Neural cell (in vitro differentiated cells): ENCODE results near the gene MAGEA8. TPM values are rescaled to one million over a fixed set of nuclear protein-coding genes. Genes with fewer than 3 reads are reported as not detected.

ENCODE experiments used
- H2AFZ ChIP-seq: fragments of 200-600, 300-800 bp; sonication (generic), shearing (Covaris generic); 2 replicates; pipeline ENCODE4 v1.6.0; 2014; ENCODE audit warnings: low read depth, mild to moderate bottlenecking, antibody characterized with exemption, low read length, moderate library complexity
- H3F3A ChIP-seq: fragments of 200-600 bp; shearing (Covaris generic); 2 replicates; pipeline ENCODE4 v1.6.1; 2016; ENCODE audit warnings: mild to moderate bottlenecking, moderate library complexity, mixed read lengths, antibody characterized with exemption, low read length; ENCODE audit not compliant: insufficient read depth, poor library complexity, severe bottlenecking
- H3K27ac ChIP-seq: fragments of 200-600, 300-800 bp; sonication (generic), shearing (Covaris generic); 2 replicates; pipeline ENCODE4 v1.5.1; 2014; ENCODE audit warnings: mild to moderate bottlenecking, low read length, moderate library complexity
- H3K27me3 ChIP-seq: fragments of 300-800, 200-600 bp; sonication (generic), shearing (Covaris generic); 2 replicates; pipeline ENCODE4 v1.6.0; 2014; ENCODE audit warnings: mild to moderate bottlenecking, low read depth, low read length, moderate library complexity; ENCODE audit not compliant: insufficient read depth
- H3K36me3 ChIP-seq: fragments of 300-800, 200-600 bp; sonication (generic), shearing (Covaris generic); 2 replicates; pipeline ENCODE4 v1.5.1; 2014; ENCODE audit warnings: mild to moderate bottlenecking, antibody characterized with exemption, low read length, moderate library complexity; ENCODE audit not compliant: insufficient read depth
- H3K4me2 ChIP-seq: fragments of 300-800, 200-600 bp; sonication (generic), shearing (Covaris generic); 2 replicates; pipeline ENCODE4 v1.6.0; 2014; ENCODE audit warnings: mild to moderate bottlenecking, low read length
- H3K4me3 ChIP-seq: fragments of 300-800, 200-600 bp; sonication (generic), shearing (Covaris generic); 2 replicates; pipeline ENCODE4 v1.5.1; 2014; ENCODE audit warnings: mild to moderate bottlenecking, low read length, moderate library complexity
- H3K79me2 ChIP-seq: fragments of 200-600 bp; shearing (Covaris generic); replicated peaks from 2 replicates; pipeline ENCODE4 v1.6.0; 2014; ENCODE audit warnings: mild to moderate bottlenecking, low read length, moderate library complexity; ENCODE audit not compliant: insufficient read depth
- H3K9ac ChIP-seq: fragments of 300-800, 200-600 bp; sonication (generic), shearing (Covaris generic); 2 replicates; pipeline ENCODE4 v1.6.1; 2016; ENCODE audit warnings: mild to moderate bottlenecking, low read length, mixed read lengths
- H3K9me2 ChIP-seq: fragments of 200-600 bp; shearing (Covaris generic); 2 replicates; pipeline ENCODE4 v1.6.1; 2016; ENCODE audit warnings: mild to moderate bottlenecking, low read length, mixed read lengths; ENCODE audit not compliant: insufficient read depth
- H3K9me3 ChIP-seq: fragments of 200-600, 300-800 bp; sonication (generic), shearing (Covaris generic); 2 replicates; pipeline ENCODE4 v1.6.1; 2016; ENCODE audit warnings: mild to moderate bottlenecking, mixed run types, low read length, moderate library complexity, mixed read lengths
- H4K20me1 ChIP-seq: fragments of 200-600 bp; shearing (Covaris generic); 2 replicates; pipeline ENCODE4 v1.6.1; 2016; ENCODE audit warnings: mild to moderate bottlenecking, mixed run types; ENCODE audit not compliant: insufficient read depth
- EP300 ChIP-seq: fragments of 450-650 bp; conservative IDR thresholded peaks from 2 replicates; pipeline ENCODE4 v1.6.1; 2014; ENCODE audit warnings: antibody characterized with exemption, mild to moderate bottlenecking, moderate library complexity; ENCODE audit not compliant: poor library complexity, severe bottlenecking
- EZH2 ChIP-seq: fragments of 200-600, 300-800 bp; shearing (Covaris generic), sonication (generic); IDR thresholded peaks from 2 replicates; pipeline ENCODE4 v1.6.1; 2014; ENCODE audit warnings: antibody characterized with exemption, low read length, borderline replicate concordance, mild to moderate bottlenecking; ENCODE audit not compliant: insufficient read depth, poor library complexity, severe bottlenecking
- MXI1 ChIP-seq: fragments of 450-650 bp; conservative IDR thresholded peaks from 2 replicates; pipeline ENCODE4 v1.6.1; 2014; ENCODE audit warnings: antibody characterized with exemption, mild to moderate bottlenecking; ENCODE audit not compliant: poor library complexity, severe bottlenecking
- POLR2AphosphoS5 ChIP-seq: IDR thresholded peaks from 2 replicates; pipeline ENCODE4 v1.6.1; 2012
- RAD21 ChIP-seq: fragments of 450-650 bp; conservative IDR thresholded peaks from 2 replicates; pipeline ENCODE4 v1.6.1; 2014; ENCODE audit warnings: antibody characterized with exemption, mild to moderate bottlenecking, moderate library complexity
- SMC3 ChIP-seq: fragments of 450-650 bp; conservative IDR thresholded peaks from 2 replicates; pipeline ENCODE4 v1.6.1; 2014; ENCODE audit warnings: antibody characterized with exemption, mild to moderate bottlenecking, moderate library complexity; ENCODE audit not compliant: poor library complexity
- TAF1 ChIP-seq: IDR thresholded peaks from 2 replicates; pipeline ENCODE4 v1.6.1; 2012; ENCODE audit warnings: low read depth
- polyA plus RNA-seq: library from polyadenylated mRNA; depleted of rRNA; stranded (reverse); fragments of >200 nt; gene quantifications from 2 replicates; pipeline ENCODE4 v1.2.3, GENCODE V29; 2014
- TF ChIP-seq, protein P1 (sequence below): IDR thresholded peaks from 2 replicates; pipeline ENCODE4 v1.6.1; 2012; ENCODE audit warnings: borderline replicate concordance
- TF ChIP-seq, protein P2 (sequence below): fragments of 450-650 bp; IDR thresholded peaks from 2 replicates; pipeline ENCODE4 v1.5.1; 2014; ENCODE audit warnings: antibody characterized with exemption, mild to moderate bottlenecking, moderate library complexity; ENCODE audit not compliant: poor library complexity, severe bottlenecking

Gene MAGEA8
- polyA plus RNA-seq, 1 donor from 2014 or later: not detected

GRCh38 chrX:149909324-149910177 lies 28.6 kb downstream of the MAGEA8 start:
- Histone ChIP-seq H3K9ac (no peak overlapping the region), H3K9me3 (no peaks in the 10 kb centered on the region)
- no peak for TF ChIP-seq POLR2AphosphoS5
- TF ChIP-seq, protein P1, sequence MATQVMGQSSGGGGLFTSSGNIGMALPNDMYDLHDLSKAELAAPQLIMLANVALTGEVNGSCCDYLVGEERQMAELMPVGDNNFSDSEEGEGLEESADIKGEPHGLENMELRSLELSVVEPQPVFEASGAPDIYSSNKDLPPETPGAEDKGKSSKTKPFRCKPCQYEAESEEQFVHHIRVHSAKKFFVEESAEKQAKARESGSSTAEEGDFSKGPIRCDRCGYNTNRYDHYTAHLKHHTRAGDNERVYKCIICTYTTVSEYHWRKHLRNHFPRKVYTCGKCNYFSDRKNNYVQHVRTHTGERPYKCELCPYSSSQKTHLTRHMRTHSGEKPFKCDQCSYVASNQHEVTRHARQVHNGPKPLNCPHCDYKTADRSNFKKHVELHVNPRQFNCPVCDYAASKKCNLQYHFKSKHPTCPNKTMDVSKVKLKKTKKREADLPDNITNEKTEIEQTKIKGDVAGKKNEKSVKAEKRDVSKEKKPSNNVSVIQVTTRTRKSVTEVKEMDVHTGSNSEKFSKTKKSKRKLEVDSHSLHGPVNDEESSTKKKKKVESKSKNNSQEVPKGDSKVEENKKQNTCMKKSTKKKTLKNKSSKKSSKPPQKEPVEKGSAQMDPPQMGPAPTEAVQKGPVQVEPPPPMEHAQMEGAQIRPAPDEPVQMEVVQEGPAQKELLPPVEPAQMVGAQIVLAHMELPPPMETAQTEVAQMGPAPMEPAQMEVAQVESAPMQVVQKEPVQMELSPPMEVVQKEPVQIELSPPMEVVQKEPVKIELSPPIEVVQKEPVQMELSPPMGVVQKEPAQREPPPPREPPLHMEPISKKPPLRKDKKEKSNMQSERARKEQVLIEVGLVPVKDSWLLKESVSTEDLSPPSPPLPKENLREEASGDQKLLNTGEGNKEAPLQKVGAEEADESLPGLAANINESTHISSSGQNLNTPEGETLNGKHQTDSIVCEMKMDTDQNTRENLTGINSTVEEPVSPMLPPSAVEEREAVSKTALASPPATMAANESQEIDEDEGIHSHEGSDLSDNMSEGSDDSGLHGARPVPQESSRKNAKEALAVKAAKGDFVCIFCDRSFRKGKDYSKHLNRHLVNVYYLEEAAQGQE: no peak
- no peak for TF ChIP-seq EP300
- TF ChIP-seq MXI1: no peak
- TF ChIP-seq TAF1: no peak
- TF ChIP-seq RAD21: no peak
- TF ChIP-seq EZH2: no peak
- TF ChIP-seq, protein P2, sequence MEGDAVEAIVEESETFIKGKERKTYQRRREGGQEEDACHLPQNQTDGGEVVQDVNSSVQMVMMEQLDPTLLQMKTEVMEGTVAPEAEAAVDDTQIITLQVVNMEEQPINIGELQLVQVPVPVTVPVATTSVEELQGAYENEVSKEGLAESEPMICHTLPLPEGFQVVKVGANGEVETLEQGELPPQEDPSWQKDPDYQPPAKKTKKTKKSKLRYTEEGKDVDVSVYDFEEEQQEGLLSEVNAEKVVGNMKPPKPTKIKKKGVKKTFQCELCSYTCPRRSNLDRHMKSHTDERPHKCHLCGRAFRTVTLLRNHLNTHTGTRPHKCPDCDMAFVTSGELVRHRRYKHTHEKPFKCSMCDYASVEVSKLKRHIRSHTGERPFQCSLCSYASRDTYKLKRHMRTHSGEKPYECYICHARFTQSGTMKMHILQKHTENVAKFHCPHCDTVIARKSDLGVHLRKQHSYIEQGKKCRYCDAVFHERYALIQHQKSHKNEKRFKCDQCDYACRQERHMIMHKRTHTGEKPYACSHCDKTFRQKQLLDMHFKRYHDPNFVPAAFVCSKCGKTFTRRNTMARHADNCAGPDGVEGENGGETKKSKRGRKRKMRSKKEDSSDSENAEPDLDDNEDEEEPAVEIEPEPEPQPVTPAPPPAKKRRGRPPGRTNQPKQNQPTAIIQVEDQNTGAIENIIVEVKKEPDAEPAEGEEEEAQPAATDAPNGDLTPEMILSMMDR: no peak
- TF ChIP-seq SMC3: no peak

DNA sequence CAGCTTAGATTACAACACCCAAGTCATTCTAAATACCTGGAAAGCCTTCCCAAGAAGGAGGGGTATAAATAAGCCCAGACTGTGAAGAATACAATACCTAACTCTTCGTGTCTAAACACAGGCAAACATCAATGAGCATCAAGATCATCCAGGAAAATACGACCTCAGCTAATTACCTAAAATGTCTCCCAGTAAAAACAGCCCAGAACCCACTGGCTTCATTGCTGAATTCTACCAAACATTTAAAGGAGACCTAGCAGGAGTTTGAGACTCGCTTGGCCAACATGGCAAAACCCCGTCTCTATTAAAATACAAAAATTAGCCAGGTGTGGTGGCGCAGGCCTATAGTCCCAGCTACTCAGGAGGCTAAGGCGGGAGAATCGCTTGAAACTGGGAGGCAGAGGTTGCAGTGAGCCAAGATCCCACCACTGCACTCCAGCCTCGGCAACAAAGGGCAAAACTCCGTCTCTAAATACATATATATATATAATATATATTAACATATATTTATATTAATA lies 29.3 kb downstream of the MAGEA8 start:
- no peak for TF ChIP-seq TAF1
- no peak for TF ChIP-seq EZH2
- TF ChIP-seq, protein P2: no peak
- TF ChIP-seq POLR2AphosphoS5: no peak
- TF ChIP-seq EP300: no peak
- TF ChIP-seq RAD21: no peak
- TF ChIP-seq SMC3: no peak
- TF ChIP-seq, protein P1: no peak
- no peak for TF ChIP-seq MXI1
- Histone ChIP-seq H3K4me2 (no peak overlapping the region), H3K9me3 (no peaks in the 10 kb centered on the region), H3K9me2 (no peaks in the 10 kb centered on the region), H4K20me1 (no peaks in the 10 kb centered on the region), H3K36me3 (no peaks in the 10 kb centered on the region), H3F3A (no peaks in the 10 kb centered on the region), H3K27ac (no peak overlapping the region), H3K4me3 (no peak overlapping the region), H3K9ac (no peak overlapping the region), H2AFZ (no peak overlapping the region), H3K79me2 (no peaks in the 10 kb centered on the region), H3K27me3 (no peaks in the 10 kb centered on the region)

More at GRCh38 chrX:149909324-149910177, 28.6 kb downstream of the MAGEA8 start:
- Histone ChIP-seq H3K27ac (no peak overlapping the region), H3F3A (no peaks in the 10 kb centered on the region), H3K79me2 (no peaks in the 10 kb centered on the region), H3K36me3 (no peaks in the 10 kb centered on the region), H3K4me2 (no peak overlapping the region), H4K20me1 (no peaks in the 10 kb centered on the region), H3K9me2 (no peaks in the 10 kb centered on the region), H3K4me3 (no peak overlapping the region), H3K27me3 (no peaks in the 10 kb centered on the region), H2AFZ (no peak overlapping the region)
